Mesenchymal stem cell (in vitro differentiated cells and primary cell): ENCODE data around the gene SKA2.
A peak's percentile ranks its signal among the peaks of the same experiment; 100 is the strongest.
"Not testable (repeated sequence)": the region's sequence is repeated elsewhere in the genome, so short reads cannot be mapped to it uniquely, and the experiment has no call there.

Source experiments
- DNase-seq: peaks from one replicate; pipeline ENCODE4 v3.0.0-alpha.2; 2013
- H2AFZ ChIP-seq: one replicate; pipeline ENCODE4 v1.6.1; 2013; ENCODE audit warnings: low read depth, mild to moderate bottlenecking, control low read depth, inconsistent platforms, low read length, moderate library complexity
- H2AK5ac ChIP-seq: 2 replicates; pipeline ENCODE4 v1.6.1; 2013; ENCODE audit warnings: low read length, moderate library complexity, mild to moderate bottlenecking, inconsistent platforms; ENCODE audit not compliant: severe bottlenecking
- H2BK120ac ChIP-seq: one replicate; pipeline ENCODE4 v1.6.1; 2013; ENCODE audit warnings: low read depth, mild to moderate bottlenecking, inconsistent platforms, low read length, moderate library complexity
- H2BK12ac ChIP-seq, 2 experiments: one replicate each; pipeline ENCODE4 v1.6.1; 2013; ENCODE audit warnings: inconsistent platforms in 2 of 2, low read length in 2 of 2, mild to moderate bottlenecking in 2 of 2, moderate library complexity in 2 of 2, control low read depth in 1 of 2
- H2BK15ac ChIP-seq: one replicate; pipeline ENCODE4 v1.6.1; 2013; ENCODE audit warnings: mild to moderate bottlenecking, low read depth, inconsistent platforms; ENCODE audit not compliant: poor library complexity, severe bottlenecking
- H2BK5ac ChIP-seq: 2 replicates; pipeline ENCODE4 v1.6.1; 2013; ENCODE audit warnings: low read depth, mild to moderate bottlenecking, low read length, control low read depth, inconsistent platforms; ENCODE audit not compliant: poor library complexity, severe bottlenecking
- H3K14ac ChIP-seq, 2 experiments: one replicate each; pipeline ENCODE4 v1.6.1; 2013; ENCODE audit warnings: inconsistent platforms in 2 of 2, low read length in 2 of 2, control low read depth in 1 of 2, mild to moderate bottlenecking in 1 of 2, moderate library complexity in 1 of 2
- H3K18ac ChIP-seq, 2 experiments: one replicate each; pipeline ENCODE4 v1.6.1; 2013; ENCODE audit warnings: inconsistent platforms in 2 of 2, low read length in 2 of 2, control low read depth in 1 of 2, low read depth in 1 of 2, mild to moderate bottlenecking in 1 of 2
- H3K23ac ChIP-seq, 2 experiments: one replicate each; pipeline ENCODE4 v1.6.1; 2013; ENCODE audit warnings: inconsistent platforms in 2 of 2, low read length in 2 of 2, mild to moderate bottlenecking in 2 of 2, moderate library complexity in 2 of 2, control low read depth in 1 of 2
- H3K27ac ChIP-seq: 2 replicates; pipeline ENCODE4 v1.5.1; 2013; ENCODE audit warnings: mild to moderate bottlenecking, moderate library complexity, low read length, control low read depth, inconsistent platforms; ENCODE audit not compliant: poor library complexity, severe bottlenecking
- H3K27me3 ChIP-seq, 2 experiments: 2 replicates each; pipeline versions ENCODE4 v1.6.1 to v1.7.0; 2013; ENCODE audit warnings: low read length in 2 of 2, mild to moderate bottlenecking in 2 of 2, moderate library complexity in 2 of 2, control low read depth in 1 of 2, inconsistent platforms in 1 of 2; ENCODE audit not compliant: control insufficient read depth in 1 of 2, insufficient read depth in 1 of 2
- H3K36me3 ChIP-seq, 2 experiments: 2 replicates each; pipeline versions ENCODE4 v1.6.1 to v1.7.0; 2013; ENCODE audit warnings: low read length in 2 of 2, control low read depth in 1 of 2, inconsistent platforms in 1 of 2, low read depth in 1 of 2, mild to moderate bottlenecking in 1 of 2; ENCODE audit not compliant: insufficient read depth in 2 of 2, control insufficient read depth in 1 of 2
- H3K4ac ChIP-seq, 2 experiments: one replicate each; pipeline ENCODE4 v1.6.1; 2013; ENCODE audit warnings: inconsistent platforms in 2 of 2, low read length in 2 of 2, mild to moderate bottlenecking in 2 of 2, moderate library complexity in 2 of 2, control low read depth in 1 of 2, low read depth in 1 of 2
- H3K4me1 ChIP-seq: 2 replicates; pipeline ENCODE4 v1.6.1; 2013; ENCODE audit warnings: low read depth, low read length, control low read depth; ENCODE audit not compliant: control insufficient read depth, insufficient read depth
- H3K4me2 ChIP-seq: 2 replicates; pipeline ENCODE4 v1.6.1; 2013; ENCODE audit warnings: low read length, mild to moderate bottlenecking, inconsistent platforms; ENCODE audit not compliant: poor library complexity, severe bottlenecking
- H3K4me3 ChIP-seq, 2 experiments: 2 replicates each; pipeline versions ENCODE4 v1.5.1 to v1.7.0; 2013; ENCODE audit warnings: low read length in 2 of 2, mild to moderate bottlenecking in 2 of 2, control low read depth in 1 of 2, low read depth in 1 of 2; ENCODE audit not compliant: insufficient read depth in 1 of 2
- H3K79me1 ChIP-seq: replicated peaks from 2 replicates; pipeline ENCODE4 v1.6.1; 2013; ENCODE audit warnings: mild to moderate bottlenecking, control low read depth, low read length, inconsistent platforms; ENCODE audit not compliant: poor library complexity, severe bottlenecking
- H3K9ac ChIP-seq: 2 replicates; pipeline ENCODE4 v1.7.0; 2013; ENCODE audit warnings: mild to moderate bottlenecking, low read length, moderate library complexity
- H3K9me3 ChIP-seq: 2 replicates; pipeline ENCODE4 v1.7.0; 2013; ENCODE audit warnings: mild to moderate bottlenecking, low read length; ENCODE audit not compliant: control insufficient read depth
- H4K8ac ChIP-seq: one replicate; pipeline ENCODE4 v1.6.1; 2013; ENCODE audit warnings: inconsistent platforms, mild to moderate bottlenecking, low read length, moderate library complexity
- H4K91ac ChIP-seq: one replicate; pipeline ENCODE4 v1.6.1; 2013; ENCODE audit warnings: mild to moderate bottlenecking, low read length, inconsistent platforms
- WGBS: methylation state at CpG from one replicate; pipeline ENCODE4 v1.1.7; 2013; ENCODE audit warnings: mixed read lengths; 5-methylcytosine and 5-hydroxymethylcytosine counted together

The SKA2 gene

GRCh38 chr17:59138339-59138738, 16.6 kb downstream of the SKA2 start:
- H4K91ac ChIP-seq, H2BK12ac ChIP-seq, H3K27me3 ChIP-seq, H3K36me3 ChIP-seq, H3K79me1 ChIP-seq, H2AK5ac ChIP-seq, H4K8ac ChIP-seq, H3K23ac ChIP-seq, H2BK15ac ChIP-seq, H3K14ac ChIP-seq, H2BK5ac ChIP-seq, H3K4ac ChIP-seq, H3K4me1 ChIP-seq, H2BK120ac ChIP-seq, DNase-seq, H2AFZ ChIP-seq, H3K9ac ChIP-seq, H3K4me3 ChIP-seq, H3K27ac ChIP-seq, H3K18ac ChIP-seq, H3K4me2 ChIP-seq, H3K9me3 ChIP-seq: not testable (repeated sequence)
- 98% methylated on average over 6 of the region's 10 CpGs for WGBS

- Histone ChIP-seq H2AK5ac (no peak overlapping the region), H3K4me2 (no peak overlapping the region), H3K27ac (no peak overlapping the region), H2BK5ac (no peak overlapping the region), H3K9ac (peak overlapping the region; percentile 72), H3K14ac (no peak overlapping the region), H2BK12ac (no peak overlapping the region), H3K9me3 (no peaks in the 10 kb centered on the region), H3K4ac (no peak overlapping the region), H4K8ac (no peak overlapping the region), H3K18ac (no peak overlapping the region), H3K4me1 (peaks cover 2% of the 10 kb centered on the region), H3K27me3 (no peaks in the 10 kb centered on the region), H2BK120ac (no peak overlapping the region), H3K36me3 (peaks cover 3 to 7% of the 10 kb centered on the region in 2 experiments), H3K23ac (no peak overlapping the region), H3K79me1 (peaks cover 12% of the 10 kb centered on the region), H2AFZ (no peak overlapping the region), H4K91ac (no peak overlapping the region), H3K4me3 (no peak overlapping the region), H2BK15ac (no peak overlapping the region)
- DNase-seq, result no peak
- no CpG with 5 or more reads among the region's 1 CpG for WGBS
Observed at GRCh38 chr17:59131131-59131530, 23.9 kb downstream of the SKA2 start.

GRCh38 chr17:59129814-59130213, 25.2 kb downstream of the SKA2 start:
- no peak for DNase-seq
- Histone ChIP-seq H2AFZ (no peak overlapping the region), H3K4ac (no peak overlapping the region), H3K9ac (no peak overlapping the region), H3K4me1 (peaks cover 2% of the 10 kb centered on the region), H3K4me2 (no peak overlapping the region), H3K14ac (no peak overlapping the region), H2BK15ac (no peak overlapping the region), H2BK12ac (no peak overlapping the region), H2BK5ac (no peak overlapping the region), H3K9me3 (no peaks in the 10 kb centered on the region), H3K79me1 (peaks cover 12% of the 10 kb centered on the region), H3K4me3 (no peak overlapping the region), H3K27ac (no peak overlapping the region), H3K23ac (no peak overlapping the region), H4K8ac (no peak overlapping the region), H3K36me3 (peaks cover 3 to 7% of the 10 kb centered on the region in 2 experiments), H3K27me3 (no peaks in the 10 kb centered on the region), H4K91ac (no peak overlapping the region), H2AK5ac (no peak overlapping the region), H2BK120ac (no peak overlapping the region), H3K18ac (no peak overlapping the region)
- no CpG with 5 or more reads among the region's 2 CpGs for WGBS

GRCh38 chr17:59126809-59127417, 28.1 kb downstream of the SKA2 start:
- Histone ChIP-seq H3K27me3 (no peaks in the 10 kb centered on the region), H2BK120ac (no peak overlapping the region), H3K4me1 (peaks cover 3% of the 10 kb centered on the region), H3K23ac (no peak overlapping the region), H3K9me3 (no peaks in the 10 kb centered on the region), H2BK15ac (no peak overlapping the region), H3K9ac (no peak overlapping the region), H4K8ac (no peak overlapping the region), H3K4me3 (no peak overlapping the region), H3K4me2 (no peak overlapping the region), H3K27ac (no peak overlapping the region), H2BK5ac (no peak overlapping the region), H2AK5ac (no peak overlapping the region), H3K79me1 (peaks cover 10% of the 10 kb centered on the region), H3K14ac (no peak overlapping the region), H3K4ac (no peak overlapping the region), H3K18ac (no peak overlapping the region), H3K36me3 (peaks cover 5 to 9% of the 10 kb centered on the region in 2 experiments), H4K91ac (no peak overlapping the region), H2BK12ac (no peak overlapping the region), H2AFZ (no peak overlapping the region)
- WGBS, result 48% methylated on average over 2 of the region's 3 CpGs
- DNase-seq, result no peak
